Lung (tissue), 13 donors: Measurements from ENCODE around the gene PDHA2. TPM values are rescaled to one million over a fixed set of nuclear protein-coding genes. Genes with fewer than 3 reads are reported as not detected.
A peak's percentile ranks its signal among the peaks of the same experiment; 100 is the strongest.

Experiments used
- ATAC-seq: fragments of 200-7000 bp; cut with Tn5 transposase; one replicate; pipeline ENCODE4 v1.9.1; 2020; ENCODE audit warnings: moderate number of reproducible peaks; ENCODE audit not compliant: insufficient read depth, low FRiP score
- DNase-seq, 3 donors: peaks; one replicate each; pipeline ENCODE4 v3.0.0-alpha.2; 2013 to 2017
- H3K27ac ChIP-seq, 2 donors: one replicate each; pipeline ENCODE4 v1.5.1; 2013; ENCODE audit warnings: mild to moderate bottlenecking in 2 of 2, moderate library complexity in 2 of 2, control low read depth in 1 of 2, inconsistent platforms in 1 of 2, low read depth in 1 of 2, low read length in 1 of 2
- H3K27me3 ChIP-seq, 3 donors: one replicate each; pipeline ENCODE4 v1.5.1; 2013; ENCODE audit warnings: low read length in 2 of 3; ENCODE audit not compliant: control insufficient read depth in 3 of 3, insufficient read depth in 3 of 3
- H3K36me3 ChIP-seq, 4 donors: one replicate each; pipeline ENCODE4 v1.5.1; 2013; ENCODE audit warnings: low read length in 4 of 4, mild to moderate bottlenecking in 1 of 4, moderate library complexity in 1 of 4; ENCODE audit not compliant: control insufficient read depth in 4 of 4, insufficient read depth in 4 of 4
- H3K4me1 ChIP-seq, 5 donors: one replicate each; pipeline ENCODE4 v1.5.1; 2013; ENCODE audit warnings: low read length in 5 of 5, mild to moderate bottlenecking in 2 of 5, moderate library complexity in 1 of 5; ENCODE audit not compliant: control insufficient read depth in 5 of 5, insufficient read depth in 5 of 5
- H3K4me3 ChIP-seq: one replicate; pipeline ENCODE4 v1.5.1; 2013; ENCODE audit warnings: mild to moderate bottlenecking, control low read depth, moderate library complexity
- H3K9ac ChIP-seq, 2 donors: one replicate each; pipeline ENCODE4 v1.5.1; 2013; ENCODE audit warnings: low read length in 2 of 2, control low read depth in 1 of 2; ENCODE audit not compliant: insufficient read depth in 1 of 2
- H3K9me3 ChIP-seq, 4 donors: one replicate each; pipeline ENCODE4 v1.5.1; 2013; ENCODE audit warnings: low read length in 3 of 4, mild to moderate bottlenecking in 1 of 4, moderate library complexity in 1 of 4; ENCODE audit not compliant: control insufficient read depth in 4 of 4, insufficient read depth in 3 of 4
- WGBS, 2 donors: extraction: QIAGEN DNeasy Blood & Tissue Kit; methylation state at CpG; one replicate each; pipeline ENCODE4 v1.1.7; 2013; 5-methylcytosine and 5-hydroxymethylcytosine counted together
- polyA plus RNA-seq, 2 donors: library from polyadenylated mRNA; stranded (reverse); fragments of 200-250 nt; gene quantifications; one replicate each; pipeline ENCODE4 v1.2.1, GENCODE V29; 2013
- small RNA-seq: library from RNA; depleted of rRNA; stranded (forward); fragments of <200 nt; gene quantifications from one replicate; pipeline ENCODE3, GENCODE V24; 2014; ENCODE audit warnings: low replicate concordance
- total RNA-seq, 2 donors: library from RNA; depleted of rRNA in 1 of 2; stranded (reverse); fragments of >200 nt in 1 of 2; gene quantifications; one replicate each; pipeline ENCODE4 v1.2.1, GENCODE V29; 2014 to 2021
- TF ChIP-seq, protein P1 (sequence below): IDR thresholded peaks from 2 replicates; pipeline ENCODE4 v1.5.1; 2012; ENCODE audit warnings: mild to moderate bottlenecking; ENCODE audit errors: control extremely low read depth, extremely low read depth
- donor health status: control.
- donor health status: control.
- donor health status: Bipolar disorder and iron deficiency.
- donor health status: healthy.
- donor health status: DM: yes; HTN: yes; CAD: no.

The PDHA2 gene
- total and polyA plus RNA-seq, 4 donors = not detected

DNA sequence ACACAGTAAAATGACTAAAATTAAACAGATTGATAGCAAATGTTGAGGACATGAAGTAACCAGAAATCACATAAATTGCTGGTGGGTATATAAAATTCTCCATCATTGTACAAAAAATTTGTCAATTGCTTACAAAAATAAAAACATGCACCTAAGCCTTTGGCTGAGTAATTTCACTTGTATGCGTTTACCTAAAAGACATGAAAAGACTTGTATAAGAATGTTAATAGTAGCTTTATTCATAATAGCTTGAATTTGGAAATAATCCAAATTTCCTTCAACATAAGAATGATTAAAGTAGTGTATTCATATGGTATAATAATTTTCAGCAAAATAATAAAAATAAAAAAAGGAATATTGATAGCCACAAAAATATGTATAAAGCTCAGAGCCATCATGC lies 37.7 kb downstream of the PDHA2 start:
- TF ChIP-seq, protein P1, sequence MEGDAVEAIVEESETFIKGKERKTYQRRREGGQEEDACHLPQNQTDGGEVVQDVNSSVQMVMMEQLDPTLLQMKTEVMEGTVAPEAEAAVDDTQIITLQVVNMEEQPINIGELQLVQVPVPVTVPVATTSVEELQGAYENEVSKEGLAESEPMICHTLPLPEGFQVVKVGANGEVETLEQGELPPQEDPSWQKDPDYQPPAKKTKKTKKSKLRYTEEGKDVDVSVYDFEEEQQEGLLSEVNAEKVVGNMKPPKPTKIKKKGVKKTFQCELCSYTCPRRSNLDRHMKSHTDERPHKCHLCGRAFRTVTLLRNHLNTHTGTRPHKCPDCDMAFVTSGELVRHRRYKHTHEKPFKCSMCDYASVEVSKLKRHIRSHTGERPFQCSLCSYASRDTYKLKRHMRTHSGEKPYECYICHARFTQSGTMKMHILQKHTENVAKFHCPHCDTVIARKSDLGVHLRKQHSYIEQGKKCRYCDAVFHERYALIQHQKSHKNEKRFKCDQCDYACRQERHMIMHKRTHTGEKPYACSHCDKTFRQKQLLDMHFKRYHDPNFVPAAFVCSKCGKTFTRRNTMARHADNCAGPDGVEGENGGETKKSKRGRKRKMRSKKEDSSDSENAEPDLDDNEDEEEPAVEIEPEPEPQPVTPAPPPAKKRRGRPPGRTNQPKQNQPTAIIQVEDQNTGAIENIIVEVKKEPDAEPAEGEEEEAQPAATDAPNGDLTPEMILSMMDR = no peak
- Histone ChIP-seq H3K27me3 (no peaks in the 10 kb centered on the region), H3K27ac (no peak overlapping the region), H3K9me3 (no peaks in the 10 kb centered on the region), H3K4me1 (no peaks in the 10 kb centered on the region), H3K9ac (no peak overlapping the region), H3K4me3 (no peak overlapping the region), H3K36me3 (no peaks in the 10 kb centered on the region)
- DNase-seq (no peak), ATAC-seq (no peak)
- WGBS, 2 donors = 94 to 95% methylated on average over 1 of the region's 1 CpG

DNA sequence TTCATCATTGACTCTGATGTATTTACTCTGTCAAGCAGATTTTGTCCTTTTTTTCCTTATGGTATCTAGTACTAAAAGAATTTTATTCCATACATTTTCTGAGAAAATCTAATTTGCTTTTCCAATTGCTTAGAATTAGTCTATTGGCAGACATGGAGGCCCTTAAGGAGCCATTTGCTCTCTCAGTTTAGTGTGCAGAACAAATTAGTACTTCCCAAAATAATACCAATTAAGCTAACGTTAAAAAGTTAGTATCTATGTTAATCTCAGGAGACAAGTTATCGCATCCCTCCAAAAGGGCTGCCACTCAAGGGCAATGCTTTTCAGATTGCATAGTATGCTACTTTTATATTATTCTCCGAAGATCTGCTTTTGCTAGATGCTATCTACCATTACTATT lies 47.7 kb downstream of the PDHA2 start:
- no peak for DNase-seq
- ATAC-seq = no peak
- Histone ChIP-seq H3K27ac (no peak overlapping the region), H3K4me3 (no peak overlapping the region), H3K9ac (no peak overlapping the region), H3K9me3 (peaks cover 0 to 3% (median 0%) of the 10 kb centered on the region in 4 donors), H3K36me3 (no peaks in the 10 kb centered on the region), H3K27me3 (no peaks in the 10 kb centered on the region), H3K4me1 (no peaks in the 10 kb centered on the region)
- 92 to 93% methylated on average over 3 of the region's 3 CpGs for WGBS, 2 donors
- TF ChIP-seq, protein P1 = no peak

DNA sequence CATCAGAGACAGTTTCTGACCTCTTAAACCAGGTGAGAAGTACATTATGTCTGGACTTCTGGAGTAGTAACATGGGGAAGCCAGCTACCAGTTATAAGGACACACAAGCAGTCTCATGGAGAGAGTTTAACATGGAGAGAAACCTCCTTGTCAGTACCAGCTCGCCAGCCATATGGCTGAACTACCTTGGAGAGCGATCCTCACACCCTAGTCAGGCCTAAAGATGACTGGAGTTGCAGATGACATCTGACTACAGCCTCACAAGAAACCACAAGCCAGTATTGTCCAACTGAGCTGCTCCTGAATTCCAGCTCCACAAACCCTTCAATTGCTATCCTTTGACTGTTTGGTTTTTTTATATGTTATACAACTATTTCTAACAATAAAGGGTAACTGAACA lies 49.8 kb downstream of the PDHA2 start:
- 62 to 79% methylated on average over 2 of the region's 2 CpGs for WGBS, 2 donors
- no peak for ATAC-seq

More for the DNA sequence above, 49.8 kb downstream of the PDHA2 start:
- peaks cover 0 to 3% (median 0%) of the 10 kb centered on the region in 4 donors for H3K9me3 ChIP-seq
- no peaks in the 10 kb centered on the region for H3K4me1 ChIP-seq
- H3K36me3 ChIP-seq = no peaks in the 10 kb centered on the region
- no peak overlapping the region for H3K9ac ChIP-seq
- no peak overlapping the region for H3K4me3 ChIP-seq
- no peak overlapping the region for H3K27ac ChIP-seq
- peak in 2 of 3 donors; percentile 12 to 39 for DNase-seq
- TF ChIP-seq, protein P1 = no peak
- H3K27me3 ChIP-seq = no peaks in the 10 kb centered on the region

Small RNA genes within 50 kb of the gene (small RNA-seq; reads per million reads assigned to genes)
- gene RNU6-1059P = not detected
